ENCODE measurements around the gene DZIP3. TPM values are rescaled to one million over a fixed set of nuclear protein-coding genes. Genes with fewer than 3 reads are reported as not detected.

Gene DZIP3
- total and polyA plus RNA-seq, 2 donors (not counting 1 experiment from before 2014, with no cell fraction given), result 11.0 to 26.4 TPM

GRCh38 chr3:108713816-108714215 lies 124.3 kb downstream of the DZIP3 start:
- Histone ChIP-seq H3K4me3 (replicated peaks in 1 of 4; ENCODE audit: control extremely low read depth in 1 of 4, insufficient read depth in 1 of 4, low read depth in 3 of 4, low read length in 4 of 4) (no peak overlapping the region), H3K4me1 (ENCODE audit: control insufficient read depth, extremely low read depth, insufficient read depth, low read length) (no peaks in the 10 kb centered on the region), H3K36me3 (ENCODE audit: control insufficient read depth, insufficient read depth, low read length) (no peaks in the 10 kb centered on the region), H3K9me3 (ENCODE audit: control insufficient read depth, insufficient read depth, low read depth, low read length) (no peaks in the 10 kb centered on the region), H3K79me2 (ENCODE audit: control insufficient read depth, insufficient read depth, low read length) (no peaks in the 10 kb centered on the region), H4K20me1 (ENCODE audit: control insufficient read depth, extremely low read depth, insufficient read depth, low read length) (no peaks in the 10 kb centered on the region), H3K27ac (ENCODE audit: insufficient read depth, low read length) (no peak overlapping the region), H2AFZ (ENCODE audit: low read length) (no peak overlapping the region), H3K9ac (ENCODE audit: insufficient read depth, low read length) (no peak overlapping the region), H3K27me3 (ENCODE audit: control insufficient read depth, insufficient read depth, low read length) (no peaks in the 10 kb centered on the region), H3K4me2 (ENCODE audit: extremely low read depth, insufficient read depth, low read length) (no peak overlapping the region)
- TF ChIP-seq EZH2 (IDR thresholded peaks at IDR 0.05; ENCODE audit: low read length, missing control alignments) (no peak), CTCF (conservative IDR thresholded peaks at IDR 0.05 in 1 of 2, IDR thresholded peaks at IDR 0.05 in 1 of 2; ENCODE audit: low read depth in 1 of 2, low read length in 2 of 2) (no peak)
- no peak for DNase-seq (ENCODE audit: low read depth in 2 of 2)

- no peaks in the 10 kb centered on the region for H3K4me1 ChIP-seq (ENCODE audit: control insufficient read depth, extremely low read depth, insufficient read depth, low read length)
- H3K27ac ChIP-seq (ENCODE audit: insufficient read depth, low read length), result no peak overlapping the region
- H3K9ac ChIP-seq (ENCODE audit: insufficient read depth, low read length), result no peak overlapping the region
Observed at GRCh38 chr3:108718454-108718853, 128.9 kb downstream of the DZIP3 start.

GRCh38 chr3:108719178-108719806 lies 129.8 kb downstream of the DZIP3 start:
- Histone ChIP-seq H3K27ac (ENCODE audit: insufficient read depth, low read length) (no peak overlapping the region), H3K79me2 (ENCODE audit: control insufficient read depth, insufficient read depth, low read length) (no peaks in the 10 kb centered on the region), H3K4me1 (ENCODE audit: control insufficient read depth, extremely low read depth, insufficient read depth, low read length) (no peaks in the 10 kb centered on the region), H3K4me3 (replicated peaks in 1 of 4; ENCODE audit: control extremely low read depth in 1 of 4, insufficient read depth in 1 of 4, low read depth in 3 of 4, low read length in 4 of 4) (no peak overlapping the region), H3K27me3 (ENCODE audit: control insufficient read depth, insufficient read depth, low read length) (no peaks in the 10 kb centered on the region), H4K20me1 (ENCODE audit: control insufficient read depth, extremely low read depth, insufficient read depth, low read length) (no peaks in the 10 kb centered on the region), H3K9me3 (ENCODE audit: control insufficient read depth, insufficient read depth, low read depth, low read length) (no peaks in the 10 kb centered on the region), H3K36me3 (ENCODE audit: control insufficient read depth, insufficient read depth, low read length) (no peaks in the 10 kb centered on the region), H3K9ac (ENCODE audit: insufficient read depth, low read length) (no peak overlapping the region), H3K4me2 (ENCODE audit: extremely low read depth, insufficient read depth, low read length) (no peak overlapping the region), H2AFZ (ENCODE audit: low read length) (no peak overlapping the region)
- DNase-seq (ENCODE audit: low read depth in 2 of 2), result no peak
- TF ChIP-seq EZH2 (IDR thresholded peaks at IDR 0.05; ENCODE audit: low read length, missing control alignments) (no peak), CTCF (conservative IDR thresholded peaks at IDR 0.05 in 1 of 2, IDR thresholded peaks at IDR 0.05 in 1 of 2; ENCODE audit: low read depth in 1 of 2, low read length in 2 of 2) (no peak)

More at GRCh38 chr3:108718454-108718853, 128.9 kb downstream of the DZIP3 start:
- Histone ChIP-seq H4K20me1 (ENCODE audit: control insufficient read depth, extremely low read depth, insufficient read depth, low read length) (no peaks in the 10 kb centered on the region), H3K79me2 (ENCODE audit: control insufficient read depth, insufficient read depth, low read length) (no peaks in the 10 kb centered on the region), H2AFZ (ENCODE audit: low read length) (no peak overlapping the region), H3K4me3 (replicated peaks in 1 of 4; ENCODE audit: control extremely low read depth in 1 of 4, insufficient read depth in 1 of 4, low read depth in 3 of 4, low read length in 4 of 4) (no peak overlapping the region), H3K36me3 (ENCODE audit: control insufficient read depth, insufficient read depth, low read length) (no peaks in the 10 kb centered on the region), H3K9me3 (ENCODE audit: control insufficient read depth, insufficient read depth, low read depth, low read length) (no peaks in the 10 kb centered on the region), H3K27me3 (ENCODE audit: control insufficient read depth, insufficient read depth, low read length) (no peaks in the 10 kb centered on the region), H3K4me2 (ENCODE audit: extremely low read depth, insufficient read depth, low read length) (no peak overlapping the region)
- DNase-seq (ENCODE audit: low read depth in 2 of 2), result no peak
- TF ChIP-seq CTCF (conservative IDR thresholded peaks at IDR 0.05 in 1 of 2, IDR thresholded peaks at IDR 0.05 in 1 of 2; ENCODE audit: low read depth in 1 of 2, low read length in 2 of 2), result no peak
- no peak for TF ChIP-seq EZH2 (IDR thresholded peaks at IDR 0.05; ENCODE audit: low read length, missing control alignments)
